Stimulated activated memory B cell treated with anti-CD40 and anti-IgM and Interleukin-4, amounts not matched to agents 10 μg/mL and 1 μg/mL and 100 μg/mL, for 72 hours (primary cell): Measurements from ENCODE around the gene RNF34.
"Not testable (repeated sequence)": the region's sequence is repeated elsewhere in the genome, so short reads cannot be mapped to it uniquely, and the experiment has no call there.

Source experiments
- ATAC-seq: fragments of 150-1000 bp; cut with Tn5 transposase; 2 replicates; pipeline ENCODE4 v1.10.0; 2021
- H3K27ac Mint-ChIP-seq: one replicate; pipeline ENCODE4 v1.8.0; 2022; ENCODE audit warnings: mild to moderate bottlenecking, mixed read lengths
- H3K27me3 Mint-ChIP-seq: one replicate; pipeline ENCODE4 v1.8.0; 2022; ENCODE audit warnings: mixed read lengths
- H3K36me3 Mint-ChIP-seq: one replicate; pipeline ENCODE4 v1.8.0; 2022; ENCODE audit warnings: mixed read lengths
- H3K4me1 Mint-ChIP-seq: one replicate; pipeline ENCODE4 v1.8.0; 2022; ENCODE audit warnings: mixed read lengths
- H3K4me3 Mint-ChIP-seq: one replicate; pipeline ENCODE4 v1.8.0; 2022; ENCODE audit warnings: mild to moderate bottlenecking, moderate library complexity, mixed read lengths
- H3K9me3 Mint-ChIP-seq: one replicate; pipeline ENCODE4 v1.8.0; 2022; ENCODE audit warnings: mixed read lengths

Gene RNF34, protein sequence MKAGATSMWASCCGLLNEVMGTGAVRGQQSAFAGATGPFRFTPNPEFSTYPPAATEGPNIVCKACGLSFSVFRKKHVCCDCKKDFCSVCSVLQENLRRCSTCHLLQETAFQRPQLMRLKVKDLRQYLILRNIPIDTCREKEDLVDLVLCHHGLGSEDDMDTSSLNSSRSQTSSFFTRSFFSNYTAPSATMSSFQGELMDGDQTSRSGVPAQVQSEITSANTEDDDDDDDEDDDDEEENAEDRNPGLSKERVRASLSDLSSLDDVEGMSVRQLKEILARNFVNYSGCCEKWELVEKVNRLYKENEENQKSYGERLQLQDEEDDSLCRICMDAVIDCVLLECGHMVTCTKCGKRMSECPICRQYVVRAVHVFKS

DNA sequence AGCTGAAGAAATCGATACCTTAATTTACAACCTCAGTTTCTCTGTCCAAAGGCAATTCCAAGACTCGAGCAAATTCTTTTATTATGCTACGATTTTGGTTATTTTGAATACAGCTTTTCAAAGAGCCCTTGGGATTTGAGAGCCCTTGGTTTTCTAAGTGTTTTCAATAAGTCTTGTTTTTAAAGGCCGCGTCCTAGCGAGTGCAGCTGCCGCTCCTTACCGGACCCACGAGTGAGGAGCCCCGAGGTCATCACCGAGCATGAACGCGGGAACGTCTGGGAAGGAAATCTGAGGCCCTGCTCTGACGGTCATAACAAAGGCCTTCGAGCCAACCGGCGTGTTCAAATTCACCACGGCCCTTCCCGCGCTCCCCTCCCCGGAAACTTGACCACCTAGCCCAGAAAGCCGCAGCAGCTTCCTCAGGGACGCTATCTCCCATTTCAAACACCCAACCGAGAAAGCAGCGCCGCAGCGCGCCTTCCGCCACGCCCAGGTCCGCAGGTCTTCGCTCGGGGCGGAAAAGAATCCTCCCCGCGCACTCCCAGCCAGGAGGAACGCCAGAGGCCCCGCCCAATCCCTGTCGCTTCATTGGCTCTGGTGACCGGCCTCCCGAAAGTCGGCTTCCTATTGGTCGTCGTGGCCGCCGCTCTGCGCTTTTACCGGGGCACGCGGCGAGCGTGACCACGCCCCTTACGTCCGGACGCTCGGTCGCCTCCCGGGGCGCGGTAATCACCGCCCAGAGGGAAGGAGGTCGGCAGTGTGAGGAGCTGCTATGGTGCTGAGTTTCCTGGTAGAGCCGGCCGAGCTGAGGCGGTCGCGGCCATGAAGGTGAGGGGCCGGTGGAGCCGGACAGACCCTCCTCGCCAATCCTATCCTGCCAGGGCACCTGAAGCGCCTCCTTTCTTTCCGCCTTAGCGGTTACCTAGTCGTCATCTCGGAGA is at the start of gene RNF34:
RNF34 (plus strand) TSS at position 728 of the 941 bp plus-strand sequence; CDS start at position 823, 95 bp downstream.
- ATAC-seq = peak; percentile 98

GRCh38 chr12:121351820-121352681 is 47.9 kb upstream of the RNF34 start, which contains the start of gene ANAPC5:
Gene ANAPC5, minus strand, starts transcription at chr12:121352411. Its CDS starts 71 bp downstream, at chr12:121352340.
- H3K27me3 Mint-ChIP-seq = no peaks in the 10 kb centered on the region
- peak within 1 kb of the TSS; percentile 83 for H3K27ac Mint-ChIP-seq
- ATAC-seq = peak; percentile 100
- H3K9me3 Mint-ChIP-seq = no peaks in the 10 kb centered on the region
- peaks cover 27% of the 10 kb centered on the region for H3K4me1 Mint-ChIP-seq
- peaks cover 2% of the 10 kb centered on the region for H3K36me3 Mint-ChIP-seq
- H3K4me3 Mint-ChIP-seq = peak within 1 kb of the TSS; percentile 89

More for the DNA sequence above, at the start of gene RNF34:
- Mint-ChIP-seq H3K36me3 (no peaks in the 10 kb centered on the region), H3K9me3 (no peaks in the 10 kb centered on the region), H3K4me1 (peaks cover 32% of the 10 kb centered on the region), H3K27me3 (no peaks in the 10 kb centered on the region), H3K4me3 (peak within 1 kb of the TSS; percentile 87), H3K27ac (peak within 1 kb of the TSS; percentile 88)

GRCh38 chr12:121352682-121353018 is 47.3 kb upstream of the RNF34 start:
- Mint-ChIP-seq H3K4me3 (peak overlapping the region; percentile 89), H3K9me3 (no peaks in the 10 kb centered on the region), H3K4me1 (peaks cover 24% of the 10 kb centered on the region), H3K36me3 (no peaks in the 10 kb centered on the region), H3K27ac (peak overlapping the region; percentile 83), H3K27me3 (no peaks in the 10 kb centered on the region)
- peak; percentile 57 for ATAC-seq

DNA sequence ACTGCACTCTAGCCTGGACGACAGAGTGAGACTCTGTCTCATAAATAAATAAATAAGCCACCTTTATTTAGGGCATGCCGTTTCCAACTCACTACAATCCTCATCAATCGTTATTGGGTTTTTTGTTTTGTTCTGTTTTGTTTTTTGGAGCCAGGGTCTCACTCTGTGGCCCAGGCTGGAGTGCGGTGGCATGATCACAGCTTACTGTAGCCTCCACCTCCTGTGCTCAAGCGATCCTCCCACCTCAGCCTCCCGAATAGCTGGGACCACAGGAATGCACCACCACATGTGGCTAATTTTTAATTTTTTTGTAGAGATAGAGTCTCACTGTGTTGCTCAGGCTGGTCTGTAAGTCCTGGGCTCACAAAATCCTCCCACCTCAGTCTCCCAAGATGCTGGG is 44.1 kb upstream of the RNF34 start:
- Mint-ChIP-seq H3K27me3 (no peaks in the 10 kb centered on the region), H3K9me3 (no peaks in the 10 kb centered on the region), H3K36me3 (no peaks in the 10 kb centered on the region), H3K4me3 (no peak overlapping the region), H3K27ac (no peak overlapping the region), H3K4me1 (peaks cover 11% of the 10 kb centered on the region)
- ATAC-seq = no peak

DNA sequence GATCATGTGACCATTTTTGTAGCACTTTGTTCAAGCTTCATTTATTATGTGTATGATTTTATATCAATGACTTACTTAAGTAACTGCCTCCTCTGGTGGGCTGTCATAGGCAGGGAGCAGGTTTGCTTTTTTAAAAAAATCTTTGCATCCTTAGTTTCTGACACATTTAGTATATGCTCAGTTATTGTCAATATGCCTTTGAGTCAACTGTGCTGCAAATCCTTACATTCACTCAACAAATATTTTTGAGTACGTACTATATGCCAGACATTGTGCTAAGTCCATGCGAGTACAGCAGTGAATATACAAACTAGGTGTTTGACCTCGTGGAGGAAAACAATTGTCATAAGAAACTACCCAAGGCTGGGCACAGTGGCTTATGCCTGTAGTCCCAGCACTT is 43.3 kb upstream of the RNF34 start:
- Mint-ChIP-seq H3K4me1 (peaks cover 11% of the 10 kb centered on the region), H3K27ac (no peak overlapping the region), H3K9me3 (no peaks in the 10 kb centered on the region), H3K4me3 (no peak overlapping the region), H3K27me3 (no peaks in the 10 kb centered on the region), H3K36me3 (no peaks in the 10 kb centered on the region)
- ATAC-seq = no peak

GRCh38 chr12:121357331-121357730 is 42.6 kb upstream of the RNF34 start:
- H3K4me3 Mint-ChIP-seq = no peak overlapping the region

DNA sequence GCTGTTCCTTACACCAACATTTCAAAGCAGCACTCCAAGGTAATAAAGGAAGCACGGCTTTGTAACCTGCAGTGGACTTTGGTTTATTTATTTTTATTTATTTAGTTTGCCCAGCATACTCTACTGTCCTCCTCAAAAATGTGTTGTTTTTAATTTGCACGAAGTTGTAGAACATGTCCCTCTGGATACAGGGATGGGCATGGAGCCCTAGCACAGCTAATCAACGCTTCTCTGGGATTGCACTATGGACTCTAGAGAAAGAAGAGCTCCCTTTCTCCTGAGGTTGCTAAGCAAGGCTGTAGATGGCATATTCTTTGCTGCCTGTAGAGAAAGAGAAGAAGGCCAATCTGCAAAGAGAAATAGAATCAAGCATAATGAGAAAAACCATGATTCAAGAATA is 41.8 kb upstream of the RNF34 start:
- H3K4me1 Mint-ChIP-seq = peaks cover 9% of the 10 kb centered on the region
- ATAC-seq = no peak
- no peaks in the 10 kb centered on the region for H3K27me3 Mint-ChIP-seq
- H3K36me3 Mint-ChIP-seq = no peaks in the 10 kb centered on the region
- no peaks in the 10 kb centered on the region for H3K9me3 Mint-ChIP-seq
- H3K4me3 Mint-ChIP-seq = no peak overlapping the region
- no peak overlapping the region for H3K27ac Mint-ChIP-seq

More at GRCh38 chr12:121357331-121357730, 42.6 kb upstream of the RNF34 start:
- H3K9me3 Mint-ChIP-seq = no peaks in the 10 kb centered on the region
- H3K27ac Mint-ChIP-seq = no peak overlapping the region
- no peaks in the 10 kb centered on the region for H3K36me3 Mint-ChIP-seq
- H3K4me1 Mint-ChIP-seq = peaks cover 11% of the 10 kb centered on the region
- H3K27me3 Mint-ChIP-seq = no peaks in the 10 kb centered on the region
- ATAC-seq = no peak

DNA sequence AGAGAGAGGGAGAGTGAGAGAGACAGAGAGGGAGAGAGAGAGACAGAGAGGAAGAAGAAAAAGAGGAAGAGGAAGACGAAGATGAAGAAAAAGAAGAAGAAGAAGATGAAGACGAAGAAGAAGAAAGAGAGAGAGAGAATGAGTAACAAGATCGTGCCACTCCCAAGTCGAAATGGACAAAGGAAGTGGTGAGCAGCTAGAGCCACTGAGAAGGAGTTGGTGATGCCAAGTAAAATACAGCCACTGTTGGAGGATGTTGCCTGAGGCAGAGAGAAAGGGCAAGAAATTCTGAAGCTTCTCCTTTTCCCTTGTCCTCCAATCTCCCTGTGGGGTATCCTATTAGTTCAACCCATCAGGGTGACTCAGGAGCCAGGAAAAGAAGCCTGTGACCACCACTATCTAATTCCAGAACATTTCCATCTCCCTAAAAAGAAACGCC is 35.2 kb upstream of the RNF34 start:
- H3K27me3 Mint-ChIP-seq = peaks cover 28% of the 10 kb centered on the region

GRCh38 chr12:121365416-121366062 is 34.4 kb upstream of the RNF34 start:
- no peak overlapping the region for H3K27ac Mint-ChIP-seq
- H3K4me3 Mint-ChIP-seq = no peak overlapping the region
- no peak for ATAC-seq
- no peaks in the 10 kb centered on the region for H3K4me1 Mint-ChIP-seq
- H3K9me3 Mint-ChIP-seq = no peaks in the 10 kb centered on the region
- peaks cover 28% of the 10 kb centered on the region for H3K27me3 Mint-ChIP-seq
- no peaks in the 10 kb centered on the region for H3K36me3 Mint-ChIP-seq

More for the DNA sequence above, 35.2 kb upstream of the RNF34 start:
- Mint-ChIP-seq H3K4me3 (no peak overlapping the region), H3K36me3 (no peaks in the 10 kb centered on the region), H3K9me3 (no peaks in the 10 kb centered on the region), H3K27ac (no peak overlapping the region), H3K4me1 (no peaks in the 10 kb centered on the region)
- no peak for ATAC-seq

- no peak for ATAC-seq
- H3K36me3 Mint-ChIP-seq = no peaks in the 10 kb centered on the region
- H3K4me3 Mint-ChIP-seq = no peak overlapping the region
- H3K27me3 Mint-ChIP-seq = peaks cover 28% of the 10 kb centered on the region
- no peaks in the 10 kb centered on the region for H3K9me3 Mint-ChIP-seq
- H3K27ac Mint-ChIP-seq = no peak overlapping the region
- H3K4me1 Mint-ChIP-seq = no peaks in the 10 kb centered on the region
Measured at GRCh38 chr12:121366063-121366459, 33.9 kb upstream of the RNF34 start.

DNA sequence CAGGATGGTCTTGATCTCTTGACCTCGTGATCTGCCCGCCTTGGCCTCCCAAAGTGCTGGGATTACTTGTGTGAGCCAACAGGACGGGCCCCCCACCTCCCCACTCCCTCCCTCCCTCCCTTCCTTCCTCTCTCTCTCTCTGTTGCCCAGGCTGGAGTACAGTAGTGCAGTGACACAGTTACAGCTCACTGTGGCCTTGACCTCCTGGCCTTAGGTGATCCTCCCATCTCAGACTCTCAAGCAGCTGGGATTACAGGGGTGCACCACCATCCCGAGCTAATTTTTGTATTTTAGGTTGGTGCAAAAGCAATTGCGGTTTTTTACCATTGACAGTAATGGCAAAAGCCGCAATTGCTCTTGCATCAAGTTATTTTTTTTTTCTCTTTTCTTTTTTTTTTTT is 28.5 kb upstream of the RNF34 start:
- no peak for ATAC-seq
- Mint-ChIP-seq H3K27ac (no peak overlapping the region), H3K36me3 (no peaks in the 10 kb centered on the region), H3K9me3 (peaks cover 3% of the 10 kb centered on the region), H3K27me3 (no peaks in the 10 kb centered on the region), H3K4me3 (no peak overlapping the region), H3K4me1 (no peaks in the 10 kb centered on the region)

GRCh38 chr12:121373755-121374154 is 26.2 kb upstream of the RNF34 start:
- no peak overlapping the region for H3K4me3 Mint-ChIP-seq
- H3K27me3 Mint-ChIP-seq = no peaks in the 10 kb centered on the region
- H3K4me1 Mint-ChIP-seq = no peaks in the 10 kb centered on the region
- H3K36me3 Mint-ChIP-seq = no peaks in the 10 kb centered on the region
- ATAC-seq = no peak
- peaks cover 3% of the 10 kb centered on the region for H3K9me3 Mint-ChIP-seq
- H3K27ac Mint-ChIP-seq = no peak overlapping the region

GRCh38 chr12:121374336-121374735 is 25.6 kb upstream of the RNF34 start:
- not testable (repeated sequence) for H3K4me3 Mint-ChIP-seq, H3K4me1 Mint-ChIP-seq, H3K9me3 Mint-ChIP-seq, H3K27ac Mint-ChIP-seq, H3K36me3 Mint-ChIP-seq, ATAC-seq, H3K27me3 Mint-ChIP-seq

- not testable (repeated sequence) for H3K4me1 Mint-ChIP-seq, H3K36me3 Mint-ChIP-seq, H3K4me3 Mint-ChIP-seq, H3K9me3 Mint-ChIP-seq, H3K27ac Mint-ChIP-seq, H3K27me3 Mint-ChIP-seq, ATAC-seq
Measured at GRCh38 chr12:121374945-121375584, 24.9 kb upstream of the RNF34 start.
